ENCODE measurements around the gene ASTN2.

Gene ASTN2

GRCh38 chr9:117145811-117146490, 268.9 kb downstream of the ASTN2 start:
- no peak overlapping the region for H3K4me3 ChIP-seq (ENCODE audit: low read depth, low read length)
- no peak overlapping the region for H3K9ac ChIP-seq (ENCODE audit: low read length)
- H3K9me3 ChIP-seq (ENCODE audit: control insufficient read depth, insufficient read depth, low read depth, low read length), result no peaks in the 10 kb centered on the region
- H3K27me3 ChIP-seq (ENCODE audit: control insufficient read depth, insufficient read depth, low read length), result no peaks in the 10 kb centered on the region
- H3K36me3 ChIP-seq (ENCODE audit: control insufficient read depth, insufficient read depth, low read length), result no peaks in the 10 kb centered on the region
- no peaks in the 10 kb centered on the region for H3K4me1 ChIP-seq (ENCODE audit: control insufficient read depth, insufficient read depth, low read length)
- H3K27ac ChIP-seq (ENCODE audit: low read depth, low read length), result no peak overlapping the region

- H3K36me3 ChIP-seq (ENCODE audit: control insufficient read depth, insufficient read depth, low read length), result no peaks in the 10 kb centered on the region
- H3K4me1 ChIP-seq (ENCODE audit: control insufficient read depth, insufficient read depth, low read length), result no peaks in the 10 kb centered on the region
- H3K27ac ChIP-seq (ENCODE audit: low read depth, low read length), result no peak overlapping the region
- H3K9me3 ChIP-seq (ENCODE audit: control insufficient read depth, insufficient read depth, low read depth, low read length), result no peaks in the 10 kb centered on the region
- no peak overlapping the region for H3K4me3 ChIP-seq (ENCODE audit: low read depth, low read length)
- no peaks in the 10 kb centered on the region for H3K27me3 ChIP-seq (ENCODE audit: control insufficient read depth, insufficient read depth, low read length)
- H3K9ac ChIP-seq (ENCODE audit: low read length), result no peak overlapping the region
Observed at GRCh38 chr9:117145081-117145480, 269.8 kb downstream of the ASTN2 start.

DNA sequence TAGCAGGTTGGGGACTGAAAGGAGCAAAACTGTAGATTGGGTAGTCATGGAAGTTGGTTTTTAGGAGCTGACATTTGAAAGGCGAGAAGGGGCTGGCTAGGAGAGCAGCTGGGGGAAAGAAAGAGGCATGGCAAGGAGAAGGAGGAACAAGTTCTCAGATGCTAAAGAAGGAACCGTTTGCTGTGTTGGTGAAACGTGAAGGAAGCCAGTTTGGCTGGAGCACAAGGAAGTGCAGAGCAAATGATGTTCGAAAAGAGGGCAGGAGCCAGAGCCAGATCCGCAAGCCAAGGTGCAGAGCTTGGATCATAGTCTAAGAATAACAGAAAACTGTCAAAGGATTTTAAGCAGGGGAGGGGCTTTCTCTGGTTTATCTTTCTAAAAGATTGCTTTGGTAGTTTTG, 276.6 kb downstream of the ASTN2 start:
- no peak overlapping the region for H3K9ac ChIP-seq (ENCODE audit: low read length)

DNA sequence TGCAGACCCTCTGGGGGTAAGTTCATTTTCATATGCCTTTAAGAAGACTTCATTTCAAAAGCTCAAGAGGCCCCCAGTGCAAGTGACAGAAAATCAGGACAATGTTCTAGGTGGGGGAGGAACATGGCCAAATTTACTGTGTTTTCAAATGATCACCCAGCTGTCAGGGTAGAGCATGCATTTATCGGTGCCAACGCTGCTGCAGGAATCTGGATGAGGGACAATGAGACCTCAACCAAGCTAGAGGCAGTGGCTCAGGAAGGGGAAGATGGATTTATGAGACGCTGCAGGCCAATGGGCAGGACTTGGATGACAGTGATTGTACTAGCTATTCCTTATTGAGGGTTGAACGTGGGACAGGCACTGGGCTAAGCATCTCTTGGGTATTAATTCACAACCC, 278.4 kb downstream of the ASTN2 start:
- no peak overlapping the region for H3K4me3 ChIP-seq (ENCODE audit: low read depth, low read length)
- H3K9ac ChIP-seq (ENCODE audit: low read length), result no peak overlapping the region
- H3K27me3 ChIP-seq (ENCODE audit: control insufficient read depth, insufficient read depth, low read length), result no peaks in the 10 kb centered on the region
- peaks cover 3% of the 10 kb centered on the region; the same call in 1 of the 2 replicates for H3K9me3 ChIP-seq (ENCODE audit: control insufficient read depth, insufficient read depth, low read depth, low read length)
- no peaks in the 10 kb centered on the region for H3K36me3 ChIP-seq (ENCODE audit: control insufficient read depth, insufficient read depth, low read length)
- peaks cover 10% of the 10 kb centered on the region for H3K4me1 ChIP-seq (ENCODE audit: control insufficient read depth, insufficient read depth, low read length)
- no peak overlapping the region for H3K27ac ChIP-seq (ENCODE audit: low read depth, low read length)

More for the DNA sequence above, 276.6 kb downstream of the ASTN2 start:
- Histone ChIP-seq H3K4me1 (ENCODE audit: control insufficient read depth, insufficient read depth, low read length) (peaks cover 8% of the 10 kb centered on the region; the same call in 1 of the 2 replicates), H3K4me3 (ENCODE audit: low read depth, low read length) (no peak overlapping the region), H3K36me3 (ENCODE audit: control insufficient read depth, insufficient read depth, low read length) (no peaks in the 10 kb centered on the region), H3K27ac (ENCODE audit: low read depth, low read length) (no peak overlapping the region), H3K9me3 (ENCODE audit: control insufficient read depth, insufficient read depth, low read depth, low read length) (no peaks in the 10 kb centered on the region), H3K27me3 (ENCODE audit: control insufficient read depth, insufficient read depth, low read length) (no peaks in the 10 kb centered on the region)

GRCh38 chr9:117135501-117136098, 279.3 kb downstream of the ASTN2 start:
- no peak overlapping the region for H3K27ac ChIP-seq (ENCODE audit: low read depth, low read length)
- no peaks in the 10 kb centered on the region for H3K27me3 ChIP-seq (ENCODE audit: control insufficient read depth, insufficient read depth, low read length)
- peaks cover 10% of the 10 kb centered on the region for H3K4me1 ChIP-seq (ENCODE audit: control insufficient read depth, insufficient read depth, low read length)
- no peaks in the 10 kb centered on the region for H3K36me3 ChIP-seq (ENCODE audit: control insufficient read depth, insufficient read depth, low read length)
- H3K9me3 ChIP-seq (ENCODE audit: control insufficient read depth, insufficient read depth, low read depth, low read length), result peaks cover 3% of the 10 kb centered on the region; the same call in 1 of the 2 replicates
- H3K4me3 ChIP-seq (ENCODE audit: low read depth, low read length), result no peak overlapping the region
- H3K9ac ChIP-seq (ENCODE audit: low read length), result no peak overlapping the region

DNA sequence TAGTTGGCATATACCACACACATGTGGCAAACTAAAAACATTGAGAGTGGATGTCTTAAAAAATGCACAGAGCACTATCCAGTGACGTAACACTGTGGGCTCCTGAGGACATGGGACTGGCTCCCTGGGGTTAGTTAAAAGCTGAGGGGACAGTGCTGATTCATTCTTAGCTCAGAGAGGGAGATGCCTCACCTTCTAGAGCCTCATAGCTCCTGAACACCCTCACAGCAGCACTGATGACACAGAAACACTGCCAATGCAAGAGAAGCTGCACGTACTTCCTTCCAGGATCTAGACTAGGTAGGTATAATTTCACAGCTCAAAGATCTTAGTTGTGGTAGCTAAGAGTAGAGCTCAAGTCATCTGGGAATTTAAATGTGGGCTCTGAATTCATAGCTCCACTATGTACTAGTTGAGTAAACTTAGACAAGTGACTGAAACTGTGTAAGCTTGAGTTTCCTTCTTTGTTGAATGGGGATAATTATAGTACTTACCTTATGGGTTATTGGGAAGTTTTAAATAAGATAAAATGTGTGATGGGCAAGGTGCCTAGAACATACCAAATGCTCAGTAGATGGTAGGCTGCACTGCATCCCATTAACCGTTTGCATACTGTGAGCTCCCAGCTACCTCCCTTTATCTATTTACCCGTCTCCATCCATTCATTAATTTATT, 279.9 kb downstream of the ASTN2 start:
- Histone ChIP-seq H3K4me3 (ENCODE audit: low read depth, low read length) (no peak overlapping the region), H3K27me3 (ENCODE audit: control insufficient read depth, insufficient read depth, low read length) (no peaks in the 10 kb centered on the region), H3K36me3 (ENCODE audit: control insufficient read depth, insufficient read depth, low read length) (no peaks in the 10 kb centered on the region), H3K9ac (ENCODE audit: low read length) (no peak overlapping the region), H3K9me3 (ENCODE audit: control insufficient read depth, insufficient read depth, low read depth, low read length) (peaks cover 3% of the 10 kb centered on the region; the same call in 1 of the 2 replicates), H3K4me1 (ENCODE audit: control insufficient read depth, insufficient read depth, low read length) (peaks cover 10% of the 10 kb centered on the region), H3K27ac (ENCODE audit: low read depth, low read length) (no peak overlapping the region)

- Histone ChIP-seq H3K4me3 (ENCODE audit: low read depth, low read length) (no peak overlapping the region), H3K27ac (ENCODE audit: low read depth, low read length) (no peak overlapping the region), H3K9ac (ENCODE audit: low read length) (no peak overlapping the region), H3K27me3 (ENCODE audit: control insufficient read depth, insufficient read depth, low read length) (no peaks in the 10 kb centered on the region), H3K4me1 (ENCODE audit: control insufficient read depth, insufficient read depth, low read length) (peaks cover 3% of the 10 kb centered on the region; the same call in 1 of the 2 replicates), H3K36me3 (ENCODE audit: control insufficient read depth, insufficient read depth, low read length) (no peaks in the 10 kb centered on the region), H3K9me3 (ENCODE audit: control insufficient read depth, insufficient read depth, low read depth, low read length) (0 out of 2 replicates have a peak, but pooled peaks cover under 1% of the 10 kb centered on the region)
Observed at GRCh38 chr9:117126871-117127270, 288.0 kb downstream of the ASTN2 start.

GRCh38 chr9:117125531-117125930, 289.3 kb downstream of the ASTN2 start:
- Histone ChIP-seq H3K4me1 (ENCODE audit: control insufficient read depth, insufficient read depth, low read length) (no peaks in the 10 kb centered on the region), H3K9ac (ENCODE audit: low read length) (no peak overlapping the region), H3K27ac (ENCODE audit: low read depth, low read length) (no peak overlapping the region), H3K27me3 (ENCODE audit: control insufficient read depth, insufficient read depth, low read length) (no peaks in the 10 kb centered on the region), H3K4me3 (ENCODE audit: low read depth, low read length) (no peak overlapping the region), H3K36me3 (ENCODE audit: control insufficient read depth, insufficient read depth, low read length) (no peaks in the 10 kb centered on the region), H3K9me3 (ENCODE audit: control insufficient read depth, insufficient read depth, low read depth, low read length) (0 out of 2 replicates have a peak, but pooled peaks cover 2% of the 10 kb centered on the region)

GRCh38 chr9:117123729-117124128, 291.1 kb downstream of the ASTN2 start:
- H3K4me3 ChIP-seq (ENCODE audit: low read depth, low read length), result no peak overlapping the region
- H3K4me1 ChIP-seq (ENCODE audit: control insufficient read depth, insufficient read depth, low read length), result no peaks in the 10 kb centered on the region
- no peaks in the 10 kb centered on the region for H3K36me3 ChIP-seq (ENCODE audit: control insufficient read depth, insufficient read depth, low read length)
- no peaks in the 10 kb centered on the region for H3K27me3 ChIP-seq (ENCODE audit: control insufficient read depth, insufficient read depth, low read length)
- H3K27ac ChIP-seq (ENCODE audit: low read depth, low read length), result no peak overlapping the region
- H3K9me3 ChIP-seq (ENCODE audit: control insufficient read depth, insufficient read depth, low read depth, low read length), result 0 out of 2 replicates have a peak, but pooled peaks cover 2% of the 10 kb centered on the region
- H3K9ac ChIP-seq (ENCODE audit: low read length), result no peak overlapping the region

DNA sequence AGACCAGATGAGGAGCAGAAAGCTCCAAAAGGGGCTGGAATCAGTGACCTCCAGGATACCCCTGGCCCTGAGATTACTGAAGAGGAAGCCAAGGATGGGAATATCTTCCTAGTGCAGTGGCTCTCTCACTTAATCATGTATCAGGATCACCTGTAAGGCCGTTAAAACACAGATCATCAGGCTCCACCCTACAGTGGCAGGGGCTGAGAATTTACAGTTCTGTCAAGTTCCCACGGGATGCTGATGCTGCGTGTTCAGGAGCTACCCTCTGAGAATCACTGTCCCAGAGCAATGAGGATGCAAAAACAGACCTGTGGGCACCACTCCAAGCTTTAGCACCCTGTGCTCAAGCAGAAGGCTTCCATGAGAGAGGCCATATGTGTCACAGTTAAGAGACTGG, 291.9 kb downstream of the ASTN2 start:
- Histone ChIP-seq H3K4me1 (ENCODE audit: control insufficient read depth, insufficient read depth, low read length) (no peaks in the 10 kb centered on the region), H3K4me3 (ENCODE audit: low read depth, low read length) (no peak overlapping the region), H3K9me3 (ENCODE audit: control insufficient read depth, insufficient read depth, low read depth, low read length) (0 out of 2 replicates have a peak, but pooled peaks cover 2% of the 10 kb centered on the region), H3K27ac (ENCODE audit: low read depth, low read length) (no peak overlapping the region), H3K36me3 (ENCODE audit: control insufficient read depth, insufficient read depth, low read length) (no peaks in the 10 kb centered on the region), H3K27me3 (ENCODE audit: control insufficient read depth, insufficient read depth, low read length) (no peaks in the 10 kb centered on the region), H3K9ac (ENCODE audit: low read length) (no peak overlapping the region)

- Histone ChIP-seq H3K4me3 (ENCODE audit: low read depth, low read length) (no peak overlapping the region), H3K9ac (ENCODE audit: low read length) (no peak overlapping the region), H3K9me3 (ENCODE audit: control insufficient read depth, insufficient read depth, low read depth, low read length) (0 out of 2 replicates have a peak, but pooled peaks cover 2% of the 10 kb centered on the region), H3K27ac (ENCODE audit: low read depth, low read length) (no peak overlapping the region), H3K4me1 (ENCODE audit: control insufficient read depth, insufficient read depth, low read length) (no peaks in the 10 kb centered on the region), H3K27me3 (ENCODE audit: control insufficient read depth, insufficient read depth, low read length) (no peaks in the 10 kb centered on the region), H3K36me3 (ENCODE audit: control insufficient read depth, insufficient read depth, low read length) (no peaks in the 10 kb centered on the region)
Observed at GRCh38 chr9:117122102-117122501, 292.8 kb downstream of the ASTN2 start.

Data from HUES6 (cell line).